PC-9 (cell line): ENCODE data around the gene GOLGA6L2. TPM values are rescaled to one million over a fixed set of nuclear protein-coding genes. Genes with fewer than 3 reads are reported as not detected.

Experiments used
- BruUV-seq: library from RNA; stranded (reverse); fragments of 400-500 nt; replicated peaks from 2 replicates; lab custom pipeline; 2021; lab: Mats Ljungman, UMichigan
- CTCF ChIA-PET: fragments of 300-600 bp; sonication (Branson Sonifier 250); formaldehyde crosslinking; loops from one replicate; lab custom pipeline; 2022; ENCODE audit warnings: antibody characterized with exemption; lab: Charles Lee
- POLR2A ChIA-PET: fragments of 300-600 bp; sonication (Branson Sonifier 250); formaldehyde crosslinking; loops from one replicate; lab custom pipeline; 2022; ENCODE audit warnings: antibody characterized with exemption; ENCODE audit not compliant: unreplicated experiment; lab: Charles Lee
- DNase-seq, 2 experiments: peaks; one replicate each; pipeline versions ENCODE4 v3.0.0 to v3.0.0-alpha.2; 2015 to 2022; ENCODE audit warnings: mixed read lengths in 1 of 2
- H2AFZ ChIP-seq: fragments of 200-600 bp; sonication (generic); 2 replicates; pipeline ENCODE4 v1.8.1; 2017; ENCODE audit warnings: antibody characterized with exemption
- H3F3A ChIP-seq: fragments of 200-600 bp; sonication (generic); 2 replicates; pipeline ENCODE4 v1.8.1; 2017; ENCODE audit warnings: antibody characterized with exemption, mild to moderate bottlenecking, low read depth; ENCODE audit not compliant: insufficient read depth
- H3K27ac ChIP-seq: fragments of 200-600 bp; sonication (generic); 2 replicates; pipeline ENCODE4 v1.6.1; 2016; ENCODE audit warnings: mixed run types
- H3K27me3 ChIP-seq: fragments of 200-600 bp; sonication (generic); 2 replicates; pipeline ENCODE4 v1.6.1; 2016; ENCODE audit warnings: low read depth, mixed run types; ENCODE audit not compliant: insufficient read depth
- H3K36me3 ChIP-seq: fragments of 200-600 bp; sonication (generic); 2 replicates; pipeline ENCODE4 v1.6.1; 2016; ENCODE audit warnings: low read depth, mixed run types
- H3K4me1 ChIP-seq: fragments of 200-600 bp; sonication (generic); replicated peaks from 2 replicates; pipeline ENCODE4 v1.6.1; 2016; ENCODE audit warnings: mixed run types; ENCODE audit not compliant: insufficient read depth
- H3K4me2 ChIP-seq: fragments of 200-600 bp; sonication (generic); 2 replicates; pipeline ENCODE4 v1.6.1; 2017; ENCODE audit warnings: mixed run types
- H3K4me3 ChIP-seq: fragments of 200-600 bp; sonication (generic); 2 replicates; pipeline ENCODE4 v1.6.1; 2016; ENCODE audit warnings: mixed run types
- H3K79me2 ChIP-seq: fragments of 200-600 bp; sonication (generic); 2 replicates; pipeline ENCODE4 v1.6.1; 2017; ENCODE audit warnings: low read depth, mixed run types
- H3K9me2 ChIP-seq: fragments of 200-600 bp; sonication (generic); 2 replicates; pipeline ENCODE4 v1.8.1; 2017; ENCODE audit warnings: mild to moderate bottlenecking; ENCODE audit not compliant: insufficient read depth
- H3K9me3 ChIP-seq: fragments of 200-600 bp; sonication (generic); 2 replicates; pipeline ENCODE4 v1.8.1; 2016; ENCODE audit warnings: low read depth; ENCODE audit not compliant: insufficient read depth
- H4K20me1 ChIP-seq: fragments of 200-600 bp; sonication (generic); 2 replicates; pipeline ENCODE4 v1.8.1; 2017; ENCODE audit not compliant: insufficient read depth
- CTCF ChIP-seq: fragments of 200-600 bp; sonication (generic); conservative IDR thresholded peaks from 2 replicates; pipeline ENCODE4 v1.6.1; 2017; ENCODE audit warnings: mixed run types, antibody characterized with exemption, mild to moderate bottlenecking, moderate library complexity
- EZH2 ChIP-seq: fragments of 200-600 bp; sonication (generic); IDR thresholded peaks from 2 replicates; pipeline ENCODE4 v1.8.0; 2017; ENCODE audit warnings: antibody characterized with exemption, low read depth
- intact Hi-C: fragments of 100-400 bp; cut with micrococcal nuclease; formaldehyde crosslinking; loops from one replicate; pipeline ENCODE4 v1.10.0; 2022; ENCODE audit not compliant: unreplicated experiment
- total RNA-seq: library from RNA; stranded (reverse); gene quantifications from 2 replicates; pipeline ENCODE4 v1.2.3, GENCODE V29; 2021

The GOLGA6L2 gene
- total RNA-seq, 1 experiment from 2014 or later = not detected

GRCh38 chr15:23397779-23398178 is 49.3 kb downstream of the GOLGA6L2 start:
- Histone ChIP-seq H3F3A (no peaks in the 10 kb centered on the region), H3K4me3 (no peak overlapping the region), H3K4me2 (no peak overlapping the region), H3K36me3 (no peaks in the 10 kb centered on the region), H3K79me2 (no peaks in the 10 kb centered on the region), H3K9me3 (no peaks in the 10 kb centered on the region), H3K4me1 (no peaks in the 10 kb centered on the region), H3K27ac (no peak overlapping the region), H2AFZ (no peak overlapping the region), H4K20me1 (no peaks in the 10 kb centered on the region), H3K27me3 (peaks cover 28% of the 10 kb centered on the region), H3K9me2 (no peaks in the 10 kb centered on the region)
- CTCF ChIA-PET = no interaction called here
- BruUV-seq = no TSS peak
- POLR2A ChIA-PET = no interaction called here
- TF ChIP-seq EZH2 = no peak
- no peak for TF ChIP-seq CTCF
- DNase-seq = no peak
- intact Hi-C loops = no loop called here

- Histone ChIP-seq H3K36me3 (no peaks in the 10 kb centered on the region), H3K4me3 (no peak overlapping the region), H3K9me3 (no peaks in the 10 kb centered on the region), H3K27me3 (peaks cover 12% of the 10 kb centered on the region; the same call in 1 of the 2 replicates), H3K4me1 (no peaks in the 10 kb centered on the region), H3F3A (no peaks in the 10 kb centered on the region), H4K20me1 (no peaks in the 10 kb centered on the region), H3K9me2 (no peaks in the 10 kb centered on the region), H3K79me2 (no peaks in the 10 kb centered on the region), H3K4me2 (no peak overlapping the region), H3K27ac (no peak overlapping the region), H2AFZ (no peak overlapping the region)
- no peak for DNase-seq
- ChIA-PET POLR2A (no interaction called here), CTCF (no interaction called here)
- no peak for TF ChIP-seq EZH2
- no peak for TF ChIP-seq CTCF
- no TSS peak for BruUV-seq
- intact Hi-C loops = no loop called here
Observed at GRCh38 chr15:23395832-23396231, 51.2 kb downstream of the GOLGA6L2 start.

- no peaks in the 10 kb centered on the region for H3K9me2 ChIP-seq
- ChIA-PET POLR2A (no interaction called here), CTCF (no interaction called here)
- H3K4me2 ChIP-seq = no peak overlapping the region
- TF ChIP-seq CTCF = no peak
- no peak for TF ChIP-seq EZH2
- H3K36me3 ChIP-seq = no peaks in the 10 kb centered on the region
- H4K20me1 ChIP-seq = no peaks in the 10 kb centered on the region
- no peaks in the 10 kb centered on the region for H3K9me3 ChIP-seq
- peaks cover 12% of the 10 kb centered on the region; the same call in 1 of the 2 replicates for H3K27me3 ChIP-seq
- no peaks in the 10 kb centered on the region for H3F3A ChIP-seq
- H3K79me2 ChIP-seq = no peaks in the 10 kb centered on the region
- BruUV-seq = no TSS peak
- no peak for DNase-seq
- no peak overlapping the region for H2AFZ ChIP-seq
- H3K4me3 ChIP-seq = no peak overlapping the region
- H3K4me1 ChIP-seq = no peaks in the 10 kb centered on the region
- H3K27ac ChIP-seq = no peak overlapping the region
- intact Hi-C loops = no loop called here
Observed at GRCh38 chr15:23395030-23395692, 51.9 kb downstream of the GOLGA6L2 start.

Other genes with a start within 250 kb of the GOLGA6L2 start
- gene GOLGA6L26, start 113.0 kb downstream of the GOLGA6L2 start, total RNA-seq = not detected in 2 replicates
- 0.09 TPM in 1 of 2 replicates, not detected in the other for gene GOLGA8S, start 92.5 kb downstream of the GOLGA6L2 start, total RNA-seq
- gene MKRN3, start 118.4 kb upstream of the GOLGA6L2 start, total RNA-seq = 26.1 and 28.0 TPM in 2 replicates
- gene MAGEL2, start 200.6 kb upstream of the GOLGA6L2 start, total RNA-seq = not detected in 2 replicates
- gene NDN, start 240.1 kb upstream of the GOLGA6L2 start, total RNA-seq = not detected in 2 replicates